LNCAP (cell line): Measurements from ENCODE around the gene KSR1.

Source experiments
- TF ChIP-seq, protein P1 (sequence below): fragments of 450-650 bp; IDR thresholded peaks from 2 replicates; pipeline ENCODE4 v1.5.1; 2017; ENCODE audit warnings: mild to moderate bottlenecking

The KSR1 gene

DNA sequence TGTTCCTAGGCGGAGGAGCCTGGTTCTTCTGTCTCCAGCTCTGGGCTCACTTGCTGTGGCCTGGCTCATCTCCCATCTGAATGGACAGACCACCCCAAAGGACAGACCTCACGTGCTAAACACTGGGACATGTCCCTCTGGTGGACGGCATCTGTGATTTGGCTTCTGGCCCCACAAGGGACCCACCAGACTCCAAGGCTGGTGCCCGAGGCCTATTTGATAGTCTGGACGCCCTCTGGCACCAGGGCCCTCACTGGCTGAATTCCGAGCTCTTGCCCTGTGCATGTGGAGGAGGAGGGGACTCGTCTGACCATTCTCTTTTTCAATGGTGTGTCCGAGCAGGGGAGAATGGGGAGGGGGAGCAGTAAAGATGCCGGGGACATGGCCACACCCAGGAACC, 112.0 kb downstream of the KSR1 start:
- TF ChIP-seq, protein P1, sequence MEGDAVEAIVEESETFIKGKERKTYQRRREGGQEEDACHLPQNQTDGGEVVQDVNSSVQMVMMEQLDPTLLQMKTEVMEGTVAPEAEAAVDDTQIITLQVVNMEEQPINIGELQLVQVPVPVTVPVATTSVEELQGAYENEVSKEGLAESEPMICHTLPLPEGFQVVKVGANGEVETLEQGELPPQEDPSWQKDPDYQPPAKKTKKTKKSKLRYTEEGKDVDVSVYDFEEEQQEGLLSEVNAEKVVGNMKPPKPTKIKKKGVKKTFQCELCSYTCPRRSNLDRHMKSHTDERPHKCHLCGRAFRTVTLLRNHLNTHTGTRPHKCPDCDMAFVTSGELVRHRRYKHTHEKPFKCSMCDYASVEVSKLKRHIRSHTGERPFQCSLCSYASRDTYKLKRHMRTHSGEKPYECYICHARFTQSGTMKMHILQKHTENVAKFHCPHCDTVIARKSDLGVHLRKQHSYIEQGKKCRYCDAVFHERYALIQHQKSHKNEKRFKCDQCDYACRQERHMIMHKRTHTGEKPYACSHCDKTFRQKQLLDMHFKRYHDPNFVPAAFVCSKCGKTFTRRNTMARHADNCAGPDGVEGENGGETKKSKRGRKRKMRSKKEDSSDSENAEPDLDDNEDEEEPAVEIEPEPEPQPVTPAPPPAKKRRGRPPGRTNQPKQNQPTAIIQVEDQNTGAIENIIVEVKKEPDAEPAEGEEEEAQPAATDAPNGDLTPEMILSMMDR: no peak

DNA sequence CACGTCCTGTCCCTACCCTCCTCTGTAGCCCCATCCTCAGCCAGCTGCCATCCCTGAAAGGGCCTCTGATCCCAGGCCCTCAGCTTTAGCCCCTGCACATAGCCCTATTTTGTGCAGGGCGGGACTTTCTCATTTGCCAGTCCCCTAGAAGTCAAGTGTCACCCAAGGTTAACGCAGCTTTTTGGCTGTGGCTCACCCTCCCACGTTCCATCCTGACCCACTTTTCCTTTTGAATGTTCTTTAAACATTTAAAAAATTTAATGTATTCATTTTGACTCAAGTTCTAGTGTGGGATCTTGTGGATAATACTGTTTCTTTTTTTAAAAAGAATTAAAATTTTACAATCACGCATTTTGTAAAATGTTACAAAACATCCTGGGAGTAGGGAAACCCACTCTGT, 112.6 kb downstream of the KSR1 start:
- TF ChIP-seq, protein P1: no peak

DNA sequence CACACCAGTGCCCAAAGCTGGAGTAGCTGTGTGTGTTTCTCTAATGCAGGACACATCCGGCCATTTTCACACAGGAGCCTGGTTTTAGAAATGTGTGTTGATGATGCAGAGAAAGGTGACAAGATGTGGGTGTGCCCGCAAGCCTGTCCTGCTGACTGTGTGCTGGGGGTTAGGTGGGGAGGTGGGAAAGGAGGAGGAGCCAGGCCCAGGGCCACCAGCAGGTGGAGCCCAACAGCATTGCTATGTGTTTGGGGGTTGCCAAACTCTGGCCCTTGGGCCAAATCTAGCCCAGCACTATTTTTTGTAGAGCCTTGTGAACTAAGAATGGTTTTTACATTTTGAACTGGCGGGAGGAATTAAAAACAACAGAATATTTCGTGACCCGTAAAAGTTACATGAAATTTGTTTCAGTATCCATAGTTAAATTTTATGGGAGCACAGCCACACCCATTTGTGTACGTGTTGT, 113.0 kb downstream of the KSR1 start:
- TF ChIP-seq, protein P1: peak; percentile 69

DNA sequence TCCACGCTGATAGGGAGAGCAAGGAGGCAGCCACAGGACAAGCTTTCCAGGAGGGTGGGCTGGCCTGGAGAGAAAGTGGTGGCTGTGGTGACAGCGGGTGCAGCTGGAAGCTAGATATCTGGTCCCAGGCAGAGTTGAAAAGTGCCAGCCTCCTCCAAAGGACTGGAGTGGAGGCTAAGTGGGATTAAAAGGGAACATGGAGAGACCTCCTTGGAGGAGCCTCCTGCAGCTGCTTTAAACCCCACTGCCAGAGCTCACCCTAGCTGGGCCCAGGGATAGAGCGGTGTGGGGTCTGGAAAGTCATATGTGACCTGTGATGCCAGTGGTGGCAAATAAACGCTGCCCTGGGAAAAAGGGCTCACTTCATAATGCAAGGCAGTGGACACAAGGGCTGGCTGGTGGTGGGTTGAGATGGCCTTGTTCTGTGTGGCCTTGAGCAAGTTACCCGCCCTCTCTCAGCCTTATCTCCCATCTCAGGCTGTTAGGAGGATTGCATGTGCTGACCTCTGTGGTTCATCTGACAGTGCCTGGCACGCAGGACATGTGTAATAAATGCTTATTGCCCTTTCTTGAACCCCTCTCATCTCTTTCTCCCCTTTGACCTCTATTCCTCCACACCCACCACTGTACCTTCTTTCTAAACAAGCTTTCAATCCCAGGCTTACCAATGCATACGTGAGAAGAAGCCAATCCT, 113.8 kb downstream of the KSR1 start:
- TF ChIP-seq, protein P1: no peak

DNA sequence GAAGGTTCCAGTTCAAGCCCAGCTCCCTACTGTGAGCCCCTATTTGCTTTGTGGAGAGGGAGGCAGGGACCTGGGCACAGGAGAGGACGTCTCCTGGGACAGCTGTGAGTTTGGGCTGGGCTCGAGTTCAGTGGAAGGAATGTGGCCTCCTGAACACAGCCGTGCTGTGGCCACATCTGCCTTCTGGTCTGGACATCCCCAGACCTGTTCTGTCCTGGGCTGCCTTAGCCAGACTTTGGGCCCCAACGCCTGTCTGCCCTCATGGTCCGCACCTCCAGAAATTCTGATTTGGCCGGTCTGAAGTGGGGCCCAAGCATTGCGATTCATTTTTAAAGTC, 114.3 kb downstream of the KSR1 start:
- TF ChIP-seq, protein P1: no peak

DNA sequence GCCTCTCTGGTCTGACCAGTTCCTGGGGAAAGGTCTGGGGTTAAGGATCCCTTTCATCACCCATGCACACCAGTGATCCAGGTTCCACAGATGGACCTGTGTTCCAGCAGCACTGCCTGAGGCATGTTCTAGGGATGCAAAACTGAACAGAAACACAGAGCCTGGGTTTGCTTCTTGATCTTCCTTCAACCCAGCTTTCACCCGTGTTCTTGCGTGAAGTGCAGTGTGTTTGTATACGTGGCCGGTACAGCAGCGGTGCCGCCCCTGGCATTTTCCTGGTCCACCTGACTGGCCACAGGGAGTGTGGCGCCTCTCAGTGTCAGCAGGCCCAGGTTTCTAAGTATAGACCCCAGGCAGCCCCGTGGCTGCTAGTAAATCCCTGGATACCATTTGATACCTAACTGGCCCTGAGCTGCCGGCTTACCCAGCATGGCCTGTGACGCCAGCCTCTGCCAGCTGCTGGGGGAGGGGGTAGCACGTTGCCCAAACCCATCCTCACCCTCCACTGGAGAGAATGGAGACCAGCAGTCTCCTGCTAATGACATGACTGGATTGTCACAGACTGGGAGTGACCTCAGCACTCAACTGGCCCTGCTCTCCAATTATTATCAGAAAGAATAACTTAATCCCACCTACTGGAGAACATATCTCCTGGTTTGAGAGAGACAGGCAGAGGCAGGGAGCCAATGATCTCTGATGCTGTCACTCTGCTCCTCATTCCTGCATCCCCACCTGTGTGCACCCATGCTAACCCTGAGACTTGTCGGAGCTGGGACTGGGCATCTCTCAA, 115.5 kb downstream of the KSR1 start:
- TF ChIP-seq, protein P1: no peak

DNA sequence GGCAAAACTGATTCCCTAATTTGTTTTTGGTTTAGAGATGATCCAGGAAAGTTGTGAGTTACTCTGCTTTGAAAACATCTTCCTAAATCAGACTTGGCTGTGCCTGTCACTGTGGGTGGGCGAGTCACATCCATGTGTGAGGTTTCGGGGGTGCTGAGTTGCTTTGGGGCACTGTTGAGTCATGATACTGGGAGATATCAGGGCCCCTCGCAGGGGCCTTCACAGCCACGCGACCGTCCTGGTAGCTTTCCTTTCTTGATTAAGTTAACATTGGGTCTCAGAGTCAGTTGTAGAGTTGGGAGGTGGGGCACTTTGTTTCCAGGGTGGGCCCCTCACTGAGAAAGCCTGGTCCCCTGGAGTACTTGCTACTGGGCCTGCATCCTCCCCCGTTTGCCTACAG, 116.4 kb downstream of the KSR1 start:
- TF ChIP-seq, protein P1: no peak
